Skeletal muscle tissue (tissue), 4 donors: ENCODE data around the gene INVS. TPM values are rescaled to one million over a fixed set of nuclear protein-coding genes. Genes with fewer than 3 reads are reported as not detected.

ENCODE experiments used
- H3K27ac ChIP-seq: one replicate; pipeline ENCODE4 v1.7.0; 2013; ENCODE audit warnings: mild to moderate bottlenecking, low read depth, low read length, inconsistent platforms
- H3K27me3 ChIP-seq, 3 donors: one replicate each; pipeline ENCODE4 v1.7.0; 2013; ENCODE audit warnings: low read length in 3 of 3; ENCODE audit not compliant: control insufficient read depth in 3 of 3, insufficient read depth in 3 of 3
- H3K36me3 ChIP-seq, 3 donors: one replicate each; pipeline ENCODE4 v1.7.0; 2013; ENCODE audit warnings: low read length in 3 of 3; ENCODE audit not compliant: control insufficient read depth in 3 of 3, insufficient read depth in 3 of 3
- H3K4me1 ChIP-seq, 3 donors: one replicate each; pipeline ENCODE4 v1.7.0; 2013; ENCODE audit warnings: low read length in 3 of 3, mild to moderate bottlenecking in 3 of 3; ENCODE audit not compliant: control insufficient read depth in 3 of 3, insufficient read depth in 3 of 3
- H3K4me3 ChIP-seq, 3 donors: one replicate each; pipeline ENCODE4 v1.7.0; 2013; ENCODE audit warnings: low read length in 3 of 3
- H3K9ac ChIP-seq, 3 donors: one replicate each; pipeline ENCODE4 v1.7.0; 2013; ENCODE audit warnings: low read length in 3 of 3, mild to moderate bottlenecking in 3 of 3, moderate library complexity in 2 of 3, low read depth in 1 of 3
- H3K9me3 ChIP-seq, 3 donors: one replicate each; pipeline ENCODE4 v1.7.0; 2013; ENCODE audit warnings: low read length in 3 of 3; ENCODE audit not compliant: control insufficient read depth in 3 of 3
- total RNA-seq: library from RNA; depleted of rRNA; stranded (reverse); fragments of >200 nt; gene quantifications from one replicate; pipeline ENCODE4 v1.2.3, GENCODE V29; 2014
- donor health status: Osteomylitis.

Gene INVS
- total RNA-seq, 1 donor from 2014 or later = 24.0 TPM

DNA sequence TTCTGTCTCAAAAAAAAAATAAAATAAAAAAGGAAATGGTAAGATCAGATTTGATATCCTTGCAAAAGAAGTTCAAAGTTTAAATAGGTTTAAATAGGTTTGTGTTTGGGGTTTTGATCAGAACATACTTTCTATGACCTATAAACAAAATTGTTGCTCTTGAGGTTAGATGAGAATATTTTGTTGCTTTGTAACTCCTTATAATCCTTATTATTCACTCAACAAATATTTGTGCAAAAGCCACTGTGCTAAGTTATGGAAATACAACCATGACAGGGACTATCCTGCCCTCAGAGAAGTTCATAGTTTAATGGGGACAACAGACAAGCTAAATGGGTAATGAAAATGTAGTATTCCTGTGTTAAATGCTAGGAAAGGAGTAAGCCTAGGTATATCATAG, 71.5 kb downstream of the INVS start:
- Histone ChIP-seq H3K9ac (no peak overlapping the region), H3K27ac (no peak overlapping the region), H3K4me1 (no peaks in the 10 kb centered on the region), H3K36me3 (peaks cover under 1 to 5% (median 4%) of the 10 kb centered on the region in 3 donors), H3K27me3 (no peaks in the 10 kb centered on the region), H3K4me3 (no peak overlapping the region), H3K9me3 (peaks cover 0 to 5% (median 1%) of the 10 kb centered on the region in 3 donors)

DNA sequence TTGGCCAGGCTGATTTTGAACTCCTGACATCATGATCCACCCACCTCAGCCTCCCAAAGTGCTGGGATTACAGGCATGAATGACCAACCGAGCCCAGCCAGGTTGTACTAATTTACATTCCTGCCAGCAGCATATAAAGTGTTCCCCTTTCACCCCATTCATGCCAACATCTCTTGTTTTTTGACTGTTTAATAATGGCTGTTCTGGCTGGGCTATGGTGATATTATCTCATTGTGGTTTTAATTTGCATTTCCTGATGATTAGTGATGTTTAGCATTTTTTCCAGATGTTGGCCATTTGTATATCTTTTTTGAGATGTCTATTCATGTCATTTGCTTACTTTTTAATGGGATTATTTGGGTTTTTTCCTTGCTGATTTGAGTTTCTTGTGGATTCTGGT, 87.3 kb downstream of the INVS start:
- Histone ChIP-seq H3K4me1 (no peaks in the 10 kb centered on the region), H3K9me3 (peaks cover 0 to 7% (median 6%) of the 10 kb centered on the region in 3 donors), H3K27ac (no peak overlapping the region), H3K36me3 (no peaks in the 10 kb centered on the region), H3K27me3 (no peaks in the 10 kb centered on the region), H3K9ac (no peak overlapping the region), H3K4me3 (no peak overlapping the region)

DNA sequence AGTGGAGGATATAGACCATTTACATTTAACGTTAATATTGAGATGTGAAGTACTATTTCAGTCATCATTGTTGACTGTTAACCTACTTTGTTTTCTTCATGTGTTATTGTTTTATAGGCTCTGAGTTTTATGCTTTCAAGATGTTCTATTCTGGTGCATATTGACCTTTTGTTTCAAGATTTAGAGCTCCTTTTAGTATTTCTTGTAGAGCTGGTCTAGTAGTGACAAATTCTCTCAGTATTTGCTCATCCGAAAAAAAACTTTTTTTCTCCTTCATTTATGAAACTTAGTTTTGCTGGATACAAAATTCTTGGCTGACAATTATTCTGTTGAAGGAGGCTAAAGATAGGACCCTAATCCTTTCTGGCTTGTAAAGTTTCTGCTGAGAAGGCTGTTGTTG, 91.3 kb downstream of the INVS start:
- Histone ChIP-seq H3K9me3 (peaks cover 0 to 7% (median 4%) of the 10 kb centered on the region in 3 donors), H3K27me3 (no peaks in the 10 kb centered on the region), H3K36me3 (no peaks in the 10 kb centered on the region), H3K4me3 (no peak overlapping the region), H3K9ac (no peak overlapping the region), H3K4me1 (no peaks in the 10 kb centered on the region), H3K27ac (no peak overlapping the region)

DNA sequence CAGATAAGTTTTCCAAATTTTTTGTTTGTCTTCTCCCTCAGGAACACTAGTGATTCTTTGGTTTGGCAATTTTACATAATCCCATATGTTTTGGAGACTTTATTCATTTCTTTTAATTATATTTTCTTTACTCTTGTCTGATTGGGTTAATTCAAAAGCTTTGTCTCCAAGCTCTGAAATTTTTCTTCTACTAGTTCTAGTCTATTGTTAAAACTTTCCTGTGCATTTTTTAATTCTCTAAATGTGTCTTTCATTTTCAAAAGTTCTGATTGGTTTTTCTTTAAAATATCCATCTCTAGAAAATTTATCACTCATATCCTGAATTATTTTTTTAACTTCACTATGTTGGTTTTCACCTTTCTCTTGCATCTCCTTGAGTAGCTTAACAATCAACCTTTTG, 92.2 kb downstream of the INVS start:
- Histone ChIP-seq H3K4me3 (no peak overlapping the region), H3K9ac (no peak overlapping the region), H3K9me3 (peaks cover 0 to 7% (median 4%) of the 10 kb centered on the region in 3 donors), H3K4me1 (no peaks in the 10 kb centered on the region), H3K27ac (no peak overlapping the region), H3K36me3 (no peaks in the 10 kb centered on the region), H3K27me3 (no peaks in the 10 kb centered on the region)

DNA sequence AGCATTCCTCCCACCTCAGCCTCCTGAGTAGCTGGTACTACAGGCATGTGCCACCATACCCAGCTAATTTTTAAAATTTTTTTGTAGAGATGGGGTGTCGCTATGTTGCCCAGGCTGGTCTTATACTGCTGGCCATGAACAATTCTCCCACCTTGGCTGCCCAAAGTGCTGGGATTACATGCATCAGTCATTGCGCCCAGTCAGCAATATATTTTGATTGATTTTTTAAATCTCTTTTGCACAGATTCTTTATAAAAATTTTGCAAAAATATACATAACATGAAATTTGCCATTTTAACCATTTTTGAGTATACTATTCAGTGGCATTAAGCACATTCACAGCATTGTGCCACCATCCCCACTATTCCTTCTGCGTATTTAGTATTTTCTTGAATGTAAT, 94.0 kb downstream of the INVS start:
- no peaks in the 10 kb centered on the region for H3K36me3 ChIP-seq
- H3K9me3 ChIP-seq = peaks cover 0 to 7% (median under 1%) of the 10 kb centered on the region in 3 donors
- H3K4me1 ChIP-seq = no peaks in the 10 kb centered on the region
- H3K27ac ChIP-seq = no peak overlapping the region
- no peak overlapping the region for H3K9ac ChIP-seq
- no peak overlapping the region for H3K4me3 ChIP-seq
- H3K27me3 ChIP-seq = no peaks in the 10 kb centered on the region

DNA sequence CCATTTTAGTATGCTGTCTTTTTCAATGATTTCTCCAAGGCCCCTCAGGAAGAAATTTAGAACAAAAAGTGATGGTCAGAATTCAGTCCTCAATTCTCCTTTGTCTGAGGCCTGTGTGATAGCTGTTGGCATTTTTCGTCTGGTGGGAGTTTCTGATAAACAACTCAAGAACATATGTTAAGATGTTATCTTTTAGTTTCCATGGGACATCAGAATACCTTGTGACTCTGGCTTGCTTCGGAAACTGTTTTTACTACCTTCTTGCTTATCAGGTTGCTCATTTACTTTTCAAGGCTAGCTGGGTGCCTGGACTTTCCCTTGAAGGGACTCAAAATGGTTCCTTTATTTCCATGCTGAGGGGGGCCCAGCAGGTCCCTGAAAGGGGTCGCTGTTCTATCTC, 97.2 kb downstream of the INVS start:
- Histone ChIP-seq H3K9me3 (no peaks in the 10 kb centered on the region), H3K9ac (no peak overlapping the region), H3K27ac (no peak overlapping the region), H3K4me1 (no peaks in the 10 kb centered on the region), H3K4me3 (no peak overlapping the region), H3K36me3 (no peaks in the 10 kb centered on the region), H3K27me3 (no peaks in the 10 kb centered on the region)

DNA sequence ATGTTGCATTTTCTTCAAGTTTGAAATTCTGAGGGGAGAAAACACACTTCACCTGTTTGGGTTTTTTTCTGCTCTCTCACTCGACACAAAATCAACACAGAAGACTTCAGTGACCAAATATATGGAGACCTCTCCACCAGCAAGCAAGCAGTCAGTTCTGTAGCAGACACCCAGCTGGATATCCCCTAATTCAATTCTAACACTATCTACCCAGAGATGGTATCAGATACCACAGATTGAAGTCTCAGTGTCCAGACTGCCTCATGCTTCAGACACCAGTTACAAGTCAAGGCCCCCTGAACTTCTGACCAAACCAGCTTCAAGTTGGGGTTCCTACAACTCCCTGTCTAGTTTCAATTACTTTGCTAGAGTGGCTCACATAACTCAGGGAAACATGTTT, 97.8 kb downstream of the INVS start:
- Histone ChIP-seq H3K9me3 (no peaks in the 10 kb centered on the region), H3K36me3 (no peaks in the 10 kb centered on the region), H3K9ac (no peak overlapping the region), H3K4me3 (no peak overlapping the region), H3K4me1 (no peaks in the 10 kb centered on the region), H3K27ac (no peak overlapping the region), H3K27me3 (no peaks in the 10 kb centered on the region)

DNA sequence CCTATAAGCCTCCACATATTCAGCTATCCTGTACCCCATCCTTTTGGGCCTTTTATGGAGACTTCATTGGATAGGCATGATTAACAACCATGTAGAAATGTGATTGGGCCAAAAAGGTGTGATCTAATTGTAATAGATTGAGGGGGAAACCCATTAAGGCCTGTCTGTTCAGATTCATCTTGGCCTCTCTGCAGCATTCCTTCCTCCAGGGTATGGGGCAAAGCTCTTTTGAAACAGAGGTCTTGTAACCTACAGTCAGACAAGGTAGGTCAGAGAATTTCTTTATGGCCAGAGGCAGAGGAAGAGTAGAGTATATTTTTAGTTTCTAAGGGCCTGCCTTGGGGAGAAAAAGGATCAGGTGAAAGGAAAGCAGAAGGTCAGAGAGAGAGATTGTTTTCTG, 98.5 kb downstream of the INVS start:
- Histone ChIP-seq H3K4me1 (no peaks in the 10 kb centered on the region), H3K4me3 (no peak overlapping the region), H3K9ac (no peak overlapping the region)

DNA sequence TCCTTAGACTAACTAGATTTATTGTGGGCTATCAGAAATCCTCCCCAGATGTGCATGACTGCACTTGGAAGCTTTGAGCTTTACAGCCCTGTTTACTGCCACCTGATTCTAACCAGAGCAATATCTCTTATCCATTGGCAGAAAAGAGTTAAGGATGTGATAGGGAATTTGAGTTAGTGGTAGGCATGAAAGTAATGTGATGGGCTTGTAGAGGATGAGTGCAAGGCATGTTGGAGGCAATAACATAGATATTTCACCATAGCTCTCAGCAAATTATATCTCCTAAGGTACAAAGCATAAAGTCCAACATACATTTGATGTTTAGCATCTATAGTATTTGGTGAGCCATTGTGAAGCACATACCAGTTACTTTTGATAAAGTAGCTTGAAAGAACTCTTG, 103.8 kb downstream of the INVS start:
- H3K27me3 ChIP-seq = no peaks in the 10 kb centered on the region
- no peak overlapping the region for H3K9ac ChIP-seq
- no peaks in the 10 kb centered on the region for H3K4me1 ChIP-seq
- H3K9me3 ChIP-seq = no peaks in the 10 kb centered on the region
- no peak overlapping the region for H3K27ac ChIP-seq
- H3K4me3 ChIP-seq = no peak overlapping the region
- H3K36me3 ChIP-seq = no peaks in the 10 kb centered on the region

More for the DNA sequence above, 98.5 kb downstream of the INVS start:
- Histone ChIP-seq H3K9me3 (no peaks in the 10 kb centered on the region), H3K36me3 (no peaks in the 10 kb centered on the region), H3K27ac (no peak overlapping the region), H3K27me3 (no peaks in the 10 kb centered on the region)

DNA sequence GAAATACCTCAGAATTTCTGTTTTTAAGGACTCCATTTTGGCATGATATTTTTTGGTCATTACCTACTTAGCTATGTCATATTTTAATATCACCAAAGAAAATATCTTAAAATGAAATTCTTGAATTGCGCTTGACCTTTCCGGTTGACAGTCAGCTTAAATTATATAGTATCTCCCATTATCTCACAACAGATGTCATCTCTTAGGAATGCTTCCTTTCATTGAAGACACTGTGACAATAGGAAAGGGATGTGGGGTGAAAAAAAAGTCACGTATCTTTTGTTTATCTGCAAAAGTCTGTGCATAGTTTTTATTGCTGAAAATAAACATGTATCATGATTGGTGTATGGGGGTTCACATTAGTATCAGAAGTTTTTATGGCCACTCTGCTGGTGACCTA, 105.8 kb downstream of the INVS start:
- no peak overlapping the region for H3K4me3 ChIP-seq
- no peaks in the 10 kb centered on the region for H3K9me3 ChIP-seq
- H3K9ac ChIP-seq = no peak overlapping the region
- no peak overlapping the region for H3K27ac ChIP-seq
- no peaks in the 10 kb centered on the region for H3K4me1 ChIP-seq
- H3K27me3 ChIP-seq = no peaks in the 10 kb centered on the region
- no peaks in the 10 kb centered on the region for H3K36me3 ChIP-seq

DNA sequence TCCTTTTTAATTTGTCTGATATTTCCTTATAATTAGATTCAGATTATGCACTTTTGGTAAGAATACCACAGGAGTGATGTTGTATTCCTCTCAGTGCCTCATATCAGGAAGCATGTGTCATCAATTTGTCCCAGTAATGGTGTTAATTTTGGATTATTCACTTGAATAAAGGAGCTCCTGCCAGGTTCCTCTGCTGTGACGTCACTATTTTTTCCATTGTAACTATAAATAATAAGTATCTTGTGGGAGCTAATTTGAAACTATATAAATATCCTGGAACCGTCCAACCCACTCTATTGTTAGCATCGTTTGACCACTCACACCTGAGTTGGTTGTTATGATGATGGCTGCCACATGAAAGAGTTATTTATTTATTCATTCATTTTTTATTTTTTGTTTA, 107.9 kb downstream of the INVS start:
- Histone ChIP-seq H3K9me3 (no peaks in the 10 kb centered on the region), H3K27me3 (no peaks in the 10 kb centered on the region), H3K4me1 (peaks cover 0 to 6% (median 4%) of the 10 kb centered on the region in 3 donors), H3K27ac (no peak overlapping the region), H3K9ac (no peak overlapping the region), H3K4me3 (no peak overlapping the region), H3K36me3 (no peaks in the 10 kb centered on the region)
